ENCODE data around the gene ZGPAT. TPM values are rescaled to one million over a fixed set of nuclear protein-coding genes. Genes with fewer than 3 reads are reported as not detected.

The ZGPAT gene
- total and polyA plus RNA-seq, 2 donors (not counting 1 experiment from before 2014, with no cell fraction given), result 46.1 to 62.1 TPM

DNA sequence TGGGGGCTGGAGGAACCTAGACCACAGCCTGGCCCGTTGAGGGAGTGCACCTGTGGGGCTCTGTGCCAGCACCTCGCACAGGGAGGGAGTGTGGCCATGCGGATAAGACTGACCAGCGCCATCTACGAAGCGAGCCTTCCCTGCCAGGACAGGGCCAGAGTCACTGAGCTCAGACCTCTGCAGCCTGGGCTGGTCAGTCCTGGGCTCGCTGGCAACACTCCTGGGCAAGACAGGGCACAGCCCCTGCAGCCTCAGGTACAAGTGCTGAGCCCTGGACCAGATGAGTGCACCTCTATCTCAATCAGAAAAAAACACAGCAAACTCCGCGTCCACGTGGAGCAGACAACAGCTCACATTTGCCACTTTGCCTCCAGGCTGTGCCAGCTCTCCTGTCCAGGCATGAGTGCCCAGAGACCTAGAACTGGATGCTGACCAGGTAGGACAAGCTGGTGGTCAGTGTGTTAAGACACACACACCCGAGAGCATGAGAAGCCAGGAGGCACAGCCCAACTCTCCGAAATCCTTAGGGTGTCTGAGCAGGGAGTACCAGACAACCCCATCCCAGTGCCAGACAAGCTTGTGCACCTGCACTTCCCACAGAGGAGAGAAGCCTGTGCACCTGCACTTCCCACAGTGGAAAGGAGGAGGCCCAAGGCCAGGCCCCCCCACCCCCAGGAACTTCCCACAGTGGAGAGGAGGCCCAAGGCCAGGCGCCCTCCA, 4.9 kb upstream of the ZGPAT start:
- Mint-ChIP-seq H3K27me3 (no peaks in the 10 kb centered on the region), H3K9me3 (ENCODE audit: insufficient read depth) (no peaks in the 10 kb centered on the region), H3K4me1 (peaks cover 12% of the 10 kb centered on the region), H3K4me3 (no peak overlapping the region), H3K27ac (no peak overlapping the region)
- Histone ChIP-seq H3K4me1 (ENCODE audit: control insufficient read depth in 2 of 2, insufficient read depth in 2 of 2, low read length in 2 of 2) (peaks cover 13 to 14% of the 10 kb centered on the region in 2 donors), H3K36me3 (replicated peaks in 1 of 2; ENCODE audit: control extremely low read depth in 1 of 2, control insufficient read depth in 1 of 2, extremely low read depth in 1 of 2, insufficient read depth in 2 of 2, low read length in 1 of 2) (peaks cover 0 to 26% of the 10 kb centered on the region in 2 experiments), H3K9me3 (ENCODE audit: control extremely low read depth in 1 of 3, control insufficient read depth in 2 of 3, insufficient read depth in 1 of 3, low read length in 2 of 3) (no peaks in the 10 kb centered on the region), H4K20me1 (ENCODE audit: control insufficient read depth, insufficient read depth, low read length, poor library complexity, severe bottlenecking) (peaks cover 97% of the 10 kb centered on the region), H3K4me2 (replicated peaks; ENCODE audit: low read depth, low read length, poor library complexity, severe bottlenecking) (no peak overlapping the region), H3K79me2 (ENCODE audit: control insufficient read depth, insufficient read depth, low read length) (peaks cover 95% of the 10 kb centered on the region), H3K4me3 (ENCODE audit: control extremely low read depth in 1 of 5, extremely low read depth in 1 of 5, insufficient read depth in 1 of 5, low read depth in 2 of 5, low read length in 4 of 5) (no peak overlapping the region), H2AFZ (ENCODE audit: insufficient read depth, low read depth, low read length, poor library complexity, severe bottlenecking) (no peak overlapping the region), H3K27me3 (replicated peaks in 1 of 4; ENCODE audit: control extremely low read depth in 1 of 4, control insufficient read depth in 3 of 4, insufficient read depth in 4 of 4, low read length in 3 of 4) (no peaks in the 10 kb centered on the region), H3K9ac (ENCODE audit: low read length) (no peak overlapping the region), H3K27ac (ENCODE audit: low read length in 2 of 2) (no peak overlapping the region)
- 92% methylated on average over 12 of the region's 13 CpGs for WGBS (ENCODE audit: insufficient coverage)
- TF ChIP-seq EZH2 (IDR thresholded peaks at IDR 0.05; ENCODE audit: borderline replicate concordance, insufficient read depth, low read depth, low read length, poor library complexity, severe bottlenecking) (no peak), CTCF (IDR thresholded peaks at IDR 0.05) (no peak)
- ChIA-PET CTCF (interaction anchor here (0.6 kb wide), 1 partner anchor 321 kb away, joined by 3 read pairs; no protein-coding TSS in a partner anchor), POLR2A (interaction anchor here (0.5 to 1.0 kb wide), 3 partner anchors 18 to 68 kb away, joined by 3 read pairs; no protein-coding TSS in a partner anchor)
- intact Hi-C loops (cut with micrococcal nuclease), result no loop called here
- DNase-seq, result no peak
- ATAC-seq (ENCODE audit: low read depth), result no peak

DNA sequence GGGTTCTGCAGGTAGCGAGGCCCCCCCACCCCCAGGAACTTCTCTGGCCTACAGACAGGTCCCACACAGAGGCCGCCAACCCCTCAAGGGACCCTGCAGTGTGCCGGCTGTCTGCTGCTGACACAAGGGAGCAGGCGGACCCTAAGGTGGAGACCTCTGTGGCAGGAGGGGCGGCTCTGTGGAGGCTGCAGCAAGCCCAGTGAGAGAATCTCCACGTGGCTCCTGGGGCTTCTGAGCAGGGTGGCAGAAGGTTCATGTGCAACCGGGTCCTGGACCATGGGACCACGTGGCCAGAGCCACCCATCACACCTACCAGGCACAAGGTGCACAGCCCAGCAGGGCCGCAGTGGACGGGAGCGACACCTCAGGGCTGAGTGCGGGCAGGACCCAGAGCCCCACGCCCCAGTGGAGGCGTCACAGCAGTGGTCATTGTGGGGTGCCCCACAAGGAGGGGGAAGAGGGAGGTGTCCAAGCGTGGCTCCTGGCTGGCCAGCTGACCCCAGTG, 4.3 kb upstream of the ZGPAT start:
- Histone ChIP-seq H3K79me2 (ENCODE audit: control insufficient read depth, insufficient read depth, low read length) (peaks cover 96% of the 10 kb centered on the region), H3K36me3 (replicated peaks in 1 of 2; ENCODE audit: control extremely low read depth in 1 of 2, control insufficient read depth in 1 of 2, extremely low read depth in 1 of 2, insufficient read depth in 2 of 2, low read length in 1 of 2) (peaks cover 0 to 26% of the 10 kb centered on the region in 2 experiments), H3K9me3 (ENCODE audit: control extremely low read depth in 1 of 3, control insufficient read depth in 2 of 3, insufficient read depth in 1 of 3, low read length in 2 of 3) (no peaks in the 10 kb centered on the region), H3K9ac (ENCODE audit: low read length) (no peak overlapping the region), H3K4me3 (ENCODE audit: control extremely low read depth in 1 of 5, extremely low read depth in 1 of 5, insufficient read depth in 1 of 5, low read depth in 2 of 5, low read length in 4 of 5) (no peak overlapping the region), H3K4me1 (ENCODE audit: control insufficient read depth in 2 of 2, insufficient read depth in 2 of 2, low read length in 2 of 2) (peaks cover 15 to 18% of the 10 kb centered on the region in 2 donors), H3K4me2 (replicated peaks; ENCODE audit: low read depth, low read length, poor library complexity, severe bottlenecking) (no peak overlapping the region), H3K27ac (ENCODE audit: low read length in 2 of 2) (no peak overlapping the region), H4K20me1 (ENCODE audit: control insufficient read depth, insufficient read depth, low read length, poor library complexity, severe bottlenecking) (peaks cover 95% of the 10 kb centered on the region), H2AFZ (ENCODE audit: insufficient read depth, low read depth, low read length, poor library complexity, severe bottlenecking) (no peak overlapping the region), H3K27me3 (replicated peaks in 1 of 4; ENCODE audit: control extremely low read depth in 1 of 4, control insufficient read depth in 3 of 4, insufficient read depth in 4 of 4, low read length in 3 of 4) (no peaks in the 10 kb centered on the region)
- CTCF ChIA-PET, result no interaction called here
- no peaks in the 10 kb centered on the region for H3K9me3 Mint-ChIP-seq (ENCODE audit: insufficient read depth)
- intact Hi-C loops (cut with micrococcal nuclease), result no loop called here
- ATAC-seq (ENCODE audit: low read depth) (no peak), DNase-seq (peak; percentile 13)
- no peak for TF ChIP-seq EZH2 (IDR thresholded peaks at IDR 0.05; ENCODE audit: borderline replicate concordance, insufficient read depth, low read depth, low read length, poor library complexity, severe bottlenecking)
- no peak for TF ChIP-seq CTCF (IDR thresholded peaks at IDR 0.05)
- 96% methylated on average over 15 of the region's 15 CpGs for WGBS (ENCODE audit: insufficient coverage)
- peaks cover 12% of the 10 kb centered on the region for H3K4me1 Mint-ChIP-seq
- H3K4me3 Mint-ChIP-seq, result no peak overlapping the region
- no peaks in the 10 kb centered on the region for H3K27me3 Mint-ChIP-seq
- H3K27ac Mint-ChIP-seq, result no peak overlapping the region
- POLR2A ChIA-PET, result interaction anchor here (0.5 to 0.7 kb wide), 2 partner anchors 17 to 69 kb away, joined by 3 read pairs; no protein-coding TSS in a partner anchor
